Inflammatory macrophage treated with lipopolysaccharide for 1 hour (primary cell): Measurements from ENCODE around the gene RABGGTA.

Experiments
- DNase-seq, 2 donors: peaks; one replicate each; pipeline ENCODE4 v3.0.0-alpha.2; 2020 to 2022

RABGGTA gene

GRCh38 chr14:24279301-24280186 lies 8.1 kb upstream of the RABGGTA start:
- peak; percentile 53 to 85 for DNase-seq

- no peak for DNase-seq
Measured at GRCh38 chr14:24278424-24278823, 7.0 kb upstream of the RABGGTA start.

- peak; percentile 77 to 88 for DNase-seq
Measured at GRCh38 chr14:24277606-24278321, 6.4 kb upstream of the RABGGTA start.

GRCh38 chr14:24277071-24277470 lies 5.7 kb upstream of the RABGGTA start:
- DNase-seq, result peak in 1 of 2 donors; percentile 35

GRCh38 chr14:24274101-24274543 lies 2.7 kb upstream of the RABGGTA start:
- DNase-seq, result peak; percentile 79 to 85

GRCh38 chr14:24273422-24273998 lies 2.1 kb upstream of the RABGGTA start:
- DNase-seq, result peak; percentile 45 to 56

- DNase-seq, result no peak
Measured at GRCh38 chr14:24272467-24272866, 1.1 kb upstream of the RABGGTA start.

- DNase-seq, result no peak
Measured at GRCh38 chr14:24271834-24272263, 452 bp upstream of the RABGGTA start.

- no peak for DNase-seq
Measured at GRCh38 chr14:24270537-24271133, 762 bp downstream of the RABGGTA start.

GRCh38 chr14:24269910-24270536 lies 1.4 kb downstream of the RABGGTA start:
- no peak for DNase-seq

- DNase-seq, result no peak
Measured at GRCh38 chr14:24269368-24269767, 2.0 kb downstream of the RABGGTA start.

GRCh38 chr14:24268225-24268624 lies 3.2 kb downstream of the RABGGTA start:
- DNase-seq, result no peak

GRCh38 chr14:24267516-24267915 lies 3.9 kb downstream of the RABGGTA start:
- DNase-seq, result no peak

GRCh38 chr14:24266344-24267244 lies 4.8 kb downstream of the RABGGTA start:
- DNase-seq, result no peak

- DNase-seq, result no peak
Measured at GRCh38 chr14:24264298-24264697, 7.1 kb downstream of the RABGGTA start.

- no peak for DNase-seq
Measured at GRCh38 chr14:24263848-24264247, 7.5 kb downstream of the RABGGTA start.

- DNase-seq, result no peak
Measured at GRCh38 chr14:24262821-24263733, 8.3 kb downstream of the RABGGTA start, which contains the start of gene TGM1. Gene TGM1 (minus strand): TSS chr14:24263177. CDS start chr14:24262352, 825 bp downstream.

- DNase-seq, result no peak
Measured at GRCh38 chr14:24261969-24262327, 9.4 kb downstream of the RABGGTA start.

GRCh38 chr14:24261256-24261968 lies 10.0 kb downstream of the RABGGTA start:
- no peak for DNase-seq

- no peak for DNase-seq
Measured at GRCh38 chr14:24260780-24261157, 10.6 kb downstream of the RABGGTA start.
